Retina (tissue), 1 donor: ENCODE measurements around the gene MAPK4.
"Not testable (repeated sequence)": the region's sequence is repeated elsewhere in the genome, so short reads cannot be mapped to it uniquely, and the experiment has no call there.

Source experiments
- DNase-seq: peaks from one replicate; pipeline ENCODE4 v3.0.0-alpha.2; 2016

The MAPK4 gene

GRCh38 chr18:50779021-50779420 is 219.1 kb downstream of the MAPK4 start:
- DNase-seq: not testable (repeated sequence)
